ENCODE results near the gene PPP1R14C. TPM values are rescaled to one million over a fixed set of nuclear protein-coding genes. Genes with fewer than 3 reads are reported as not detected.

The PPP1R14C gene
- total and polyA plus RNA-seq, 2 donors (not counting 1 experiment from before 2014, with no cell fraction given) = 0.17 TPM; not detected in 1

- no peak overlapping the region for H3K9ac ChIP-seq (ENCODE audit: insufficient read depth, low read length)
- H3K9me3 ChIP-seq (ENCODE audit: control insufficient read depth, insufficient read depth, low read depth, low read length) = no peaks in the 10 kb centered on the region
- no peaks in the 10 kb centered on the region for H3K79me2 ChIP-seq (ENCODE audit: control insufficient read depth, insufficient read depth, low read length)
- H3K36me3 ChIP-seq (ENCODE audit: control insufficient read depth, insufficient read depth, low read length) = no peaks in the 10 kb centered on the region
- no peak overlapping the region for H3K4me3 ChIP-seq (replicated peaks in 1 of 4; ENCODE audit: control extremely low read depth in 1 of 4, insufficient read depth in 1 of 4, low read depth in 3 of 4, low read length in 4 of 4)
- H2AFZ ChIP-seq (ENCODE audit: low read length) = no peak overlapping the region
- no peak for TF ChIP-seq EZH2 (IDR thresholded peaks at IDR 0.05; ENCODE audit: low read length, missing control alignments)
- TF ChIP-seq, protein P1, sequence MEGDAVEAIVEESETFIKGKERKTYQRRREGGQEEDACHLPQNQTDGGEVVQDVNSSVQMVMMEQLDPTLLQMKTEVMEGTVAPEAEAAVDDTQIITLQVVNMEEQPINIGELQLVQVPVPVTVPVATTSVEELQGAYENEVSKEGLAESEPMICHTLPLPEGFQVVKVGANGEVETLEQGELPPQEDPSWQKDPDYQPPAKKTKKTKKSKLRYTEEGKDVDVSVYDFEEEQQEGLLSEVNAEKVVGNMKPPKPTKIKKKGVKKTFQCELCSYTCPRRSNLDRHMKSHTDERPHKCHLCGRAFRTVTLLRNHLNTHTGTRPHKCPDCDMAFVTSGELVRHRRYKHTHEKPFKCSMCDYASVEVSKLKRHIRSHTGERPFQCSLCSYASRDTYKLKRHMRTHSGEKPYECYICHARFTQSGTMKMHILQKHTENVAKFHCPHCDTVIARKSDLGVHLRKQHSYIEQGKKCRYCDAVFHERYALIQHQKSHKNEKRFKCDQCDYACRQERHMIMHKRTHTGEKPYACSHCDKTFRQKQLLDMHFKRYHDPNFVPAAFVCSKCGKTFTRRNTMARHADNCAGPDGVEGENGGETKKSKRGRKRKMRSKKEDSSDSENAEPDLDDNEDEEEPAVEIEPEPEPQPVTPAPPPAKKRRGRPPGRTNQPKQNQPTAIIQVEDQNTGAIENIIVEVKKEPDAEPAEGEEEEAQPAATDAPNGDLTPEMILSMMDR (conservative IDR thresholded peaks at IDR 0.05 in 1 of 2, IDR thresholded peaks at IDR 0.05 in 1 of 2; ENCODE audit: low read depth in 1 of 2, low read length in 2 of 2) = no peak
- no peak overlapping the region for H3K27ac ChIP-seq (ENCODE audit: insufficient read depth, low read length)
- no peak for DNase-seq (ENCODE audit: low read depth in 2 of 2)
- no peaks in the 10 kb centered on the region for H3K27me3 ChIP-seq (ENCODE audit: control insufficient read depth, insufficient read depth, low read length)
- no peaks in the 10 kb centered on the region for H3K4me1 ChIP-seq (ENCODE audit: control insufficient read depth, extremely low read depth, insufficient read depth, low read length)
- H4K20me1 ChIP-seq (ENCODE audit: control insufficient read depth, extremely low read depth, insufficient read depth, low read length) = no peaks in the 10 kb centered on the region
- H3K4me2 ChIP-seq (ENCODE audit: extremely low read depth, insufficient read depth, low read length) = no peak overlapping the region
Measured at GRCh38 chr6:150289454-150290071, 146.7 kb downstream of the PPP1R14C start.

DNA sequence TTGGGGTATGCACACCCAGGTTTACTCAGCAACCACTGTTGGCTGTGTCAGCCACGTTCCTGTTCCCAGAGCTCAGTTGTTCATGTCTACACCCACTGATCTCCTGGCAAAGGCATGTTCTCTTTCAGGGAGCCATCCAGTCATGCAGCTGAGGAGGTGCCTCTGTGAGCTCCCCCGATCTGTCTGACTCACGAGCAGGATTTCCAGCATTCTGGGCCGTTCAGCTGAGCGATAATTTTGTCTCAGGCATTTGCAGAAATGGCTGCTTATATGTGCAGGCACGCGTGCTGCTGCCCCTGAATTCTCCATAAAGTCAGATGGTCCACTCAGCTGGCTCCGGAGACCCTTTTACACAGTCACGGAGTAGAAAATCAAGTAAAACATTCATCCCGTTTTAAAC lies 147.6 kb downstream of the PPP1R14C start:
- Histone ChIP-seq H3K9me3 (ENCODE audit: control insufficient read depth, insufficient read depth, low read depth, low read length) (no peaks in the 10 kb centered on the region), H4K20me1 (ENCODE audit: control insufficient read depth, extremely low read depth, insufficient read depth, low read length) (no peaks in the 10 kb centered on the region), H3K4me1 (ENCODE audit: control insufficient read depth, extremely low read depth, insufficient read depth, low read length) (no peaks in the 10 kb centered on the region), H3K27ac (ENCODE audit: insufficient read depth, low read length) (no peak overlapping the region), H3K4me3 (replicated peaks in 1 of 4; ENCODE audit: control extremely low read depth in 1 of 4, insufficient read depth in 1 of 4, low read depth in 3 of 4, low read length in 4 of 4) (no peak overlapping the region), H3K79me2 (ENCODE audit: control insufficient read depth, insufficient read depth, low read length) (no peaks in the 10 kb centered on the region), H2AFZ (ENCODE audit: low read length) (no peak overlapping the region), H3K36me3 (ENCODE audit: control insufficient read depth, insufficient read depth, low read length) (no peaks in the 10 kb centered on the region), H3K4me2 (ENCODE audit: extremely low read depth, insufficient read depth, low read length) (no peak overlapping the region), H3K9ac (ENCODE audit: insufficient read depth, low read length) (no peak overlapping the region), H3K27me3 (ENCODE audit: control insufficient read depth, insufficient read depth, low read length) (no peaks in the 10 kb centered on the region)
- no peak for TF ChIP-seq EZH2 (IDR thresholded peaks at IDR 0.05; ENCODE audit: low read length, missing control alignments)
- TF ChIP-seq, protein P1 (conservative IDR thresholded peaks at IDR 0.05 in 1 of 2, IDR thresholded peaks at IDR 0.05 in 1 of 2; ENCODE audit: low read depth in 1 of 2, low read length in 2 of 2) = no peak
- peak; percentile 43 to 93 for DNase-seq (ENCODE audit: low read depth in 2 of 2)

DNA sequence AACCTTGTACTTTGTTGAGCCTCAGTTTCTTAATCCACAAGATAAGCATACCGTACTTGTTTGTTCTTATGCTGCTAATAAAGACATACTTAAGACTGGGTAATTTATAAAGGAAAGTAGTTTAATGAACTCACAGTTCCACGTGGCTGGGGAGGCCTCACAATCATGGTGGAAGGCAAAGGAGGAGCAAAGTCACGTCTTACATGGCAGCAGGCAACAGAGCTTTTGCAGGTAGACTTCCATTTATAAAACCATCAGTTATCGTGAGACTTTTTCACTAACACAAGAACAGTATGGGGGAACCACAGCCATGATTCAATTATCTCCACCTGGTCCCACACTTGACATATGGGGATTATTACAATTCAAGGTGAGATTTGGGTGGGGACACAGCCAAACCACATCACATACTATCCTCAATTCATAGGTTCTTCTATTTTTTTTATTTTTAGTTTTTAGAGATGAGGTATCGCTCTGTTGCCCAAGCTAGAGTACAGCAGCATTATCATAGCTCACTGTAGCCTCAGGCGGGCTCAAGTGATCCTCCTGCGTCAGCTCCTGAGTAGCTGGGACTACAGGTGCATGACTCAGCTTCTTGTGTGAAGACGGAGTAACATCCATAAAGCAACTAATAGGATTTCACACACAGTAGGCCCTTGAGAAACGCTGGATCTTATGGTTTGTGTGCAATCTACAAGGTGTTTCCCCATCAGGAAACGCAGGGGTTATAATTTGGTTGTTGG lies 149.3 kb downstream of the PPP1R14C start:
- H3K27me3 ChIP-seq (ENCODE audit: control insufficient read depth, insufficient read depth, low read length) = no peaks in the 10 kb centered on the region
- no peak for DNase-seq (ENCODE audit: low read depth in 2 of 2)
- no peaks in the 10 kb centered on the region for H3K36me3 ChIP-seq (ENCODE audit: control insufficient read depth, insufficient read depth, low read length)
- H3K9ac ChIP-seq (ENCODE audit: insufficient read depth, low read length) = no peak overlapping the region
- no peaks in the 10 kb centered on the region for H4K20me1 ChIP-seq (ENCODE audit: control insufficient read depth, extremely low read depth, insufficient read depth, low read length)
- TF ChIP-seq, protein P1 (conservative IDR thresholded peaks at IDR 0.05 in 1 of 2, IDR thresholded peaks at IDR 0.05 in 1 of 2; ENCODE audit: low read depth in 1 of 2, low read length in 2 of 2) = no peak
- no peak for TF ChIP-seq EZH2 (IDR thresholded peaks at IDR 0.05; ENCODE audit: low read length, missing control alignments)
- no peaks in the 10 kb centered on the region for H3K4me1 ChIP-seq (ENCODE audit: control insufficient read depth, extremely low read depth, insufficient read depth, low read length)
- no peaks in the 10 kb centered on the region for H3K9me3 ChIP-seq (ENCODE audit: control insufficient read depth, insufficient read depth, low read depth, low read length)
- no peak overlapping the region for H3K4me2 ChIP-seq (ENCODE audit: extremely low read depth, insufficient read depth, low read length)
- H3K79me2 ChIP-seq (ENCODE audit: control insufficient read depth, insufficient read depth, low read length) = no peaks in the 10 kb centered on the region
- H3K27ac ChIP-seq (ENCODE audit: insufficient read depth, low read length) = no peak overlapping the region
- no peak overlapping the region for H2AFZ ChIP-seq (ENCODE audit: low read length)
- H3K4me3 ChIP-seq (replicated peaks in 1 of 4; ENCODE audit: control extremely low read depth in 1 of 4, insufficient read depth in 1 of 4, low read depth in 3 of 4, low read length in 4 of 4) = no peak overlapping the region

All from fibroblast of lung (primary cell).